Testis (tissue), 3 donors: Measurements from ENCODE around the gene PPP1R9A. TPM values are rescaled to one million over a fixed set of nuclear protein-coding genes. Genes with fewer than 3 reads are reported as not detected.

Experiments used
- DNase-seq: peaks from one replicate; pipeline ENCODE4 v3.0.0-alpha.2; 2019
- H3K27ac ChIP-seq, 2 donors: fragments of 200-600 bp; sonication (generic); one replicate each; pipeline ENCODE4 v1.5.1; 2019
- H3K27me3 ChIP-seq: fragments of 200-600 bp; sonication (generic); one replicate; pipeline ENCODE4 v1.5.1; 2019
- H3K36me3 ChIP-seq: fragments of 200-600 bp; sonication (generic); one replicate; pipeline ENCODE4 v1.5.1; 2017; ENCODE audit warnings: low read depth; ENCODE audit errors: missing control alignments
- H3K4me1 ChIP-seq: fragments of 200-600 bp; sonication (generic); one replicate; pipeline ENCODE4 v1.5.1; 2019
- H3K4me3 ChIP-seq, 2 donors: fragments of 200-600 bp; sonication (generic); one replicate each; pipeline ENCODE4 v1.5.1; 2017 to 2019
- H3K9me3 ChIP-seq: fragments of 200-600 bp; sonication (generic); one replicate; pipeline ENCODE4 v1.5.1; 2017
- POLR2A ChIP-seq: fragments of 450-650 bp; IDR thresholded peaks from one replicate; pipeline ENCODE4 v1.6.1; 2017; ENCODE audit warnings: antibody characterized with exemption, mild to moderate bottlenecking, moderate library complexity
- WGBS, 2 donors: methylation state at CpG; one replicate each; pipeline ENCODE4 v1.1.5; 2018; 5-methylcytosine and 5-hydroxymethylcytosine counted together
- intact Hi-C: fragments of 100-400 bp; cut with DNase I; formaldehyde crosslinking; loops from one replicate; pipeline ENCODE4 v1.15.1; 2023; ENCODE audit warnings: low total_unique reads
- polyA plus RNA-seq: library from polyadenylated mRNA; stranded (reverse); fragments of 350-450 nt; fragmentation: Illumina TruSeq; extraction: RNeasy Lipid Tissue Mini Kit (QIAGEN cat#74804); gene quantifications from one replicate; pipeline ENCODE4 v1.2.3, GENCODE V29; 2014; ENCODE audit warnings: low read depth, low replicate concordance; ENCODE audit not compliant: insufficient read depth
- total RNA-seq, 2 donors: library from RNA; depleted of rRNA; stranded (reverse); fragments of >200 nt; gene quantifications; one replicate each; pipeline ENCODE4 v1.2.3, GENCODE V29; 2016
- TF ChIP-seq, protein P1 (sequence below), 3 experiments: fragments of 450-650 bp in 2 of 3; fragments of 200-600 bp in 1 of 3; sonication (generic) in 1 of 3; IDR thresholded peaks; one replicate each; pipeline ENCODE4 v1.5.1; 2016 to 2019; ENCODE audit warnings: antibody characterized with exemption in 3 of 3, mild to moderate bottlenecking in 2 of 3, moderate library complexity in 1 of 3

The PPP1R9A gene
- total and polyA plus RNA-seq, 3 donors from 2014 or later, result 16.7 to 47.8 (median 47.0) TPM

DNA sequence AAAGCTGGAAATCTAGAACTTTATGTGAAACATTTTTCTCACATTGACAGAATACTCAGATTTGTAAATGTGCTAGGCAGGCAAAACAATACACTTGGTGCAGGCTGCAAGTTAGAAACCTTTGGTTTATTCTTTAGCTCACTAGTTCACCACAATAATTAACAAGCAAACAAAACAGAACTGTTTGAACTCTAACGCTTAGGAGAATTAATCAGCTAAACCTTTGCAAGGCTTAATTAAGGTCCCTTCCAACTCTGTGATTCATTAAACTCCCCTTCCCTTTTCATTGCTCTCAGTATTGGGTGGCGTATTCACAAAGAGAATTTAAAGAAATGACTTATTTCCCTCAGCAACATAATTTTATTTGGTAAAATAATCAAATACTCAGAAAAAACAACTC, 317.9 kb downstream of the PPP1R9A start:
- H3K4me3 ChIP-seq, result no peak overlapping the region
- no peaks in the 10 kb centered on the region for H3K9me3 ChIP-seq
- DNase-seq, result no peak
- WGBS, 2 donors, result 82% methylated on average over 2 of the region's 2 CpGs
- H3K27me3 ChIP-seq, result no peaks in the 10 kb centered on the region
- no peaks in the 10 kb centered on the region for H3K36me3 ChIP-seq
- no peaks in the 10 kb centered on the region for H3K4me1 ChIP-seq
- H3K27ac ChIP-seq, result no peak overlapping the region
- intact Hi-C loops, result no loop called here
- TF ChIP-seq, protein P1, sequence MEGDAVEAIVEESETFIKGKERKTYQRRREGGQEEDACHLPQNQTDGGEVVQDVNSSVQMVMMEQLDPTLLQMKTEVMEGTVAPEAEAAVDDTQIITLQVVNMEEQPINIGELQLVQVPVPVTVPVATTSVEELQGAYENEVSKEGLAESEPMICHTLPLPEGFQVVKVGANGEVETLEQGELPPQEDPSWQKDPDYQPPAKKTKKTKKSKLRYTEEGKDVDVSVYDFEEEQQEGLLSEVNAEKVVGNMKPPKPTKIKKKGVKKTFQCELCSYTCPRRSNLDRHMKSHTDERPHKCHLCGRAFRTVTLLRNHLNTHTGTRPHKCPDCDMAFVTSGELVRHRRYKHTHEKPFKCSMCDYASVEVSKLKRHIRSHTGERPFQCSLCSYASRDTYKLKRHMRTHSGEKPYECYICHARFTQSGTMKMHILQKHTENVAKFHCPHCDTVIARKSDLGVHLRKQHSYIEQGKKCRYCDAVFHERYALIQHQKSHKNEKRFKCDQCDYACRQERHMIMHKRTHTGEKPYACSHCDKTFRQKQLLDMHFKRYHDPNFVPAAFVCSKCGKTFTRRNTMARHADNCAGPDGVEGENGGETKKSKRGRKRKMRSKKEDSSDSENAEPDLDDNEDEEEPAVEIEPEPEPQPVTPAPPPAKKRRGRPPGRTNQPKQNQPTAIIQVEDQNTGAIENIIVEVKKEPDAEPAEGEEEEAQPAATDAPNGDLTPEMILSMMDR (IDR thresholded peaks at IDR 0.05), result no peak
- no peak for TF ChIP-seq POLR2A

DNA sequence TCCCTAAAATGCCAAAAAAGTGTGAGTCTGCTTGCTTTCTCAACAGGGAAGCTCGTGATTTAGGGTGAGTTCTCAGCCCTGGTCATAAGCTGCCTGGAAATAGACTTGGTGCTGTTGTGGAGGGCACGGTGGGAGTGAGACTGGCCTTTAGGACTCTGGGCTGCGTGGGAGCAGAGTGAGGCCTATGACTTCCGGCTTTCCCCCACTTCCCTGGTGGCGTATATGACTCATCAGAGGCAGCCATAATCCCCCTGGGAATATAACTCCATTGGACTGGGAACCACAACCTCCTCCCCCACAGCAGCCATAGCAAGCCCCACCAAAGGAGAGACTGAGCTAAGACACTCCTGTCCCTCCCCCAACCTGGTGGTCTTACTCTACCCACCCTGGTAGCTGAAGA, 321.9 kb downstream of the PPP1R9A start:
- Histone ChIP-seq H3K36me3 (no peaks in the 10 kb centered on the region), H3K4me1 (no peaks in the 10 kb centered on the region), H3K4me3 (no peak overlapping the region), H3K9me3 (no peaks in the 10 kb centered on the region), H3K27ac (no peak overlapping the region), H3K27me3 (no peaks in the 10 kb centered on the region)
- no peak for DNase-seq
- intact Hi-C loops, result no loop called here
- WGBS, 2 donors, result 93 to 98% methylated on average over 5 of the region's 5 CpGs
- no peak for TF ChIP-seq POLR2A
- TF ChIP-seq, protein P1 (IDR thresholded peaks at IDR 0.05), result no peak

DNA sequence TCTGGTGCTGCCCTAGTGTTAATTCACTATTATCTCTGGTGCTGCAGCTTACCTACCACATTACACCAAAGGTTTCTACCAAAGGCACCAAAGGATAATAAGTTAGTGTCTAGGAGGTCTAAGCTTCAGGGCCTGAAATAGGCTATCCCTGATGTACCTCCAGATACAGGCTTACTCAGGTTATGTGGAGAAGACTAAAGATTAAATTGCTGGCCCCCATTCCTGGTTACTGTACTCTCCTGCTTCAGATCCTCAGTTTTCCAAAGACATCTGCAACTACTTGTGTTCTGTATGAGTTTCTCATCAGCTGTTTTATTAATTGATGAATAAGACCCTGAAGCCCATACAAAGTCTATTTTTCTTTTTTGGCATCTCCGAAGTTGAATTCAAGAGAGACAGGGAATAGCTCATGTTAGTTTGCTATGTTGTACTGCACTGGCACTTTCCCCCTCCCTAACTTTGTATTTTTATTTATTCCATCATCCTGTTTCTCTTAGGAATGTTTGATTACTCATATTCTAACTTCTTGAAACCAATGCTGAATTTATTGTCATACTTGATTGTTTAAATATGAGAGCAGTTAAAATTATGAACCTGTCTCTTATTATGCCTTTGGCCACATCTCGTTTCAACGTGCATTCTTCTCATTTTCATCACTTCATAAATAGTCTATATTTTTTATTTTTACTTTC, 331.0 kb downstream of the PPP1R9A start:
- Histone ChIP-seq H3K27ac (no peak overlapping the region), H3K9me3 (no peaks in the 10 kb centered on the region), H3K4me3 (no peak overlapping the region), H3K27me3 (no peaks in the 10 kb centered on the region), H3K36me3 (no peaks in the 10 kb centered on the region), H3K4me1 (no peaks in the 10 kb centered on the region)
- no peak for DNase-seq
- WGBS, 2 donors, result 51 to 61% methylated on average over 3 of the region's 3 CpGs
- no peak for TF ChIP-seq POLR2A
- TF ChIP-seq, protein P1 (IDR thresholded peaks at IDR 0.05), result no peak
- intact Hi-C loops, result no loop called here

DNA sequence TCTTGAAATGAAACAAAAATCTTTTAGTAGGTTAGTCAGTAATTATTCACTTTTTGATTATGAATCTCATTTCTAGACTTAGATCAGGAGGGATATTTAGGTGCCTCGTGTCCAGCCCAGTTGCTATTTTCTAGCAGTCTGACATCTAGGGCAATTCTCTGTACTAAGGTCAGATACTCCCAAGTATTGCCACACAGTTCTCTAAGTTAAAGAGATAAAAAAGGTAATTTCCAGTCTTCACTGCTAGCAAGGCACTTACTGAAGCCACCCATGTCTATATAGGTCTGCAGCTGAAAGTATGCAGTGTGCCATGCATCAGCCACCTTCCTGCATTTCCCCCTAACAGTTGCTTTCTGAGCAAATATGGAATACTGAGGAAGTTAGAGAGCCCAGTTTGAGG, 333.5 kb downstream of the PPP1R9A start:
- DNase-seq, result no peak
- no peak overlapping the region for H3K4me3 ChIP-seq
- WGBS, 2 donors, result 33 to 59% methylated on average over 1 of the region's 1 CpG
- H3K36me3 ChIP-seq, result no peaks in the 10 kb centered on the region
- no peaks in the 10 kb centered on the region for H3K27me3 ChIP-seq
- TF ChIP-seq, protein P1 (IDR thresholded peaks at IDR 0.05), result no peak
- TF ChIP-seq POLR2A, result no peak
- no peak overlapping the region for H3K27ac ChIP-seq
- no peaks in the 10 kb centered on the region for H3K4me1 ChIP-seq
- intact Hi-C loops, result no loop called here
- H3K9me3 ChIP-seq, result no peaks in the 10 kb centered on the region

DNA sequence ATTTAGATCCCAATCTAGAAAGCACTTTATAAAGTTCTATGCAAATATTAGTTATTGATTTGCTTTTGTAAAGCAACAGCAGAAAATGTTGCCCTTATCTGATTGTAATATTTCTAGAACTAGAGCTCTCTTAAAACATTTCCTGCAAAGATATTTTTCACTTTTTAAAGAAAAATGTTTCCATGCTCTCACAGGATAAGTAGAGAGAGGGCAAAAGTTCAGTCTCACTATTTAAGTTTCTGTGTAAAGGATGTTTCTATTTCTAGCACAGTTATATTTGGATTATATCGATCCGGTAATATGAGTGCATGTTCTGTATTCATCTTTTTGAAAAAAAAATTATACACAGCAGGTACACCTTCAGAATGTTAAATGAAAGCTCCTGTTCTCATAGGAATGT, 334.9 kb downstream of the PPP1R9A start:
- Histone ChIP-seq H3K27me3 (no peaks in the 10 kb centered on the region), H3K36me3 (no peaks in the 10 kb centered on the region), H3K4me1 (peaks cover 6% of the 10 kb centered on the region), H3K27ac (no peak overlapping the region), H3K9me3 (no peaks in the 10 kb centered on the region), H3K4me3 (no peak overlapping the region)
- WGBS, 2 donors, result 57 to 66% methylated on average over 2 of the region's 2 CpGs
- TF ChIP-seq, protein P1 (IDR thresholded peaks at IDR 0.05), result no peak
- no peak for TF ChIP-seq POLR2A
- intact Hi-C loops, result no loop called here
- DNase-seq, result no peak
